BE2C (cell line): Measurements from ENCODE around the gene AGXT.

Experiments
- DNase-seq: peaks from one replicate; pipeline ENCODE4 v3.0.0-alpha.2; 2020
- H3K27me3 ChIP-seq: fragments of 250-450 bp; sonication (Bioruptor Pico); 2 replicates; pipeline ENCODE4 v1.5.1; 2020; ENCODE audit warnings: mild to moderate bottlenecking
- H3K36me3 ChIP-seq: fragments of 250-450 bp; sonication (Bioruptor Pico); 2 replicates; pipeline ENCODE4 v1.5.1; 2020; ENCODE audit warnings: mild to moderate bottlenecking
- H3K4me1 ChIP-seq: fragments of 250-450 bp; sonication (Bioruptor Pico); 2 replicates; pipeline ENCODE4 v1.5.1; 2020
- H3K4me3 ChIP-seq: 2 replicates; pipeline ENCODE4 v1.5.1; 2011; ENCODE audit warnings: low read depth, low read length
- H3K9me3 ChIP-seq: fragments of 250-450 bp; sonication (Bioruptor Pico); 2 replicates; pipeline ENCODE4 v1.5.1; 2020
- CTCF ChIP-seq: IDR thresholded peaks from 2 replicates; pipeline ENCODE4 v1.5.1; 2012; ENCODE audit warnings: mild to moderate bottlenecking, low read depth, low read length

Gene AGXT

GRCh38 chr2:240856151-240856980, 12.3 kb upstream of the AGXT start:
- no peaks in the 10 kb centered on the region for H3K27me3 ChIP-seq
- no peak overlapping the region for H3K4me3 ChIP-seq
- no peaks in the 10 kb centered on the region for H3K36me3 ChIP-seq
- no peaks in the 10 kb centered on the region for H3K4me1 ChIP-seq
- H3K9me3 ChIP-seq: no peaks in the 10 kb centered on the region
- peak; percentile 20 for DNase-seq
- TF ChIP-seq CTCF: peak; percentile 24; the same call in 1 of the 2 replicates

GRCh38 chr2:240857039-240858008, 11.3 kb upstream of the AGXT start:
- Histone ChIP-seq H3K27me3 (no peaks in the 10 kb centered on the region), H3K36me3 (no peaks in the 10 kb centered on the region), H3K4me1 (no peaks in the 10 kb centered on the region), H3K4me3 (no peak overlapping the region), H3K9me3 (no peaks in the 10 kb centered on the region)
- DNase-seq: no peak
- no peak for TF ChIP-seq CTCF

- Histone ChIP-seq H3K9me3 (no peaks in the 10 kb centered on the region), H3K36me3 (no peaks in the 10 kb centered on the region), H3K4me1 (no peaks in the 10 kb centered on the region), H3K4me3 (no peak overlapping the region), H3K27me3 (peaks cover 3% of the 10 kb centered on the region; the same call in 1 of the 2 replicates)
- DNase-seq: no peak
- TF ChIP-seq CTCF: no peak
Measured at GRCh38 chr2:240858321-240858720, 10.3 kb upstream of the AGXT start.

- TF ChIP-seq CTCF: no peak
- peaks cover 3% of the 10 kb centered on the region; the same call in 1 of the 2 replicates for H3K27me3 ChIP-seq
- H3K4me3 ChIP-seq: no peak overlapping the region
- no peak for DNase-seq
- H3K36me3 ChIP-seq: no peaks in the 10 kb centered on the region
- no peaks in the 10 kb centered on the region for H3K9me3 ChIP-seq
- no peaks in the 10 kb centered on the region for H3K4me1 ChIP-seq
Measured at GRCh38 chr2:240858871-240859270, 9.8 kb upstream of the AGXT start.

- no peak overlapping the region for H3K4me3 ChIP-seq
- no peak for TF ChIP-seq CTCF
- no peak for DNase-seq
Measured at GRCh38 chr2:240861547-240861946, 7.1 kb upstream of the AGXT start.

More at GRCh38 chr2:240861547-240861946, 7.1 kb upstream of the AGXT start:
- H3K27me3 ChIP-seq: peaks cover 3% of the 10 kb centered on the region; the same call in 1 of the 2 replicates
- no peaks in the 10 kb centered on the region for H3K9me3 ChIP-seq
- no peaks in the 10 kb centered on the region for H3K36me3 ChIP-seq
- no peaks in the 10 kb centered on the region for H3K4me1 ChIP-seq
